Glomerular endothelial cell (primary cell): ENCODE results near the gene PPP5C. TPM values are rescaled to one million over a fixed set of nuclear protein-coding genes. Genes with fewer than 3 reads are reported as not detected.
"Not testable (repeated sequence)": the region's sequence is repeated elsewhere in the genome, so short reads cannot be mapped to it uniquely, and the experiment has no call there.

Experiments
- DNase-seq: peaks from one replicate; pipeline ENCODE4 v3.0.0-alpha.2; 2011; ENCODE audit warnings: low read depth, low spot score; ENCODE audit errors: extremely low read depth
- total RNA-seq: library from RNA; depleted of rRNA; stranded (reverse); fragments of >200 nt; gene quantifications from 2 replicates; pipeline ENCODE4 v1.2.3, GENCODE V29; 2015

PPP5C gene
- total RNA-seq, 1 donor from 2014 or later, result 118 TPM

- no peak for DNase-seq
Observed at GRCh38 chr19:46404753-46405468, 58.0 kb downstream of the PPP5C start.

- no peak for DNase-seq
Observed at GRCh38 chr19:46406976-46407375, 60.1 kb downstream of the PPP5C start.

DNA sequence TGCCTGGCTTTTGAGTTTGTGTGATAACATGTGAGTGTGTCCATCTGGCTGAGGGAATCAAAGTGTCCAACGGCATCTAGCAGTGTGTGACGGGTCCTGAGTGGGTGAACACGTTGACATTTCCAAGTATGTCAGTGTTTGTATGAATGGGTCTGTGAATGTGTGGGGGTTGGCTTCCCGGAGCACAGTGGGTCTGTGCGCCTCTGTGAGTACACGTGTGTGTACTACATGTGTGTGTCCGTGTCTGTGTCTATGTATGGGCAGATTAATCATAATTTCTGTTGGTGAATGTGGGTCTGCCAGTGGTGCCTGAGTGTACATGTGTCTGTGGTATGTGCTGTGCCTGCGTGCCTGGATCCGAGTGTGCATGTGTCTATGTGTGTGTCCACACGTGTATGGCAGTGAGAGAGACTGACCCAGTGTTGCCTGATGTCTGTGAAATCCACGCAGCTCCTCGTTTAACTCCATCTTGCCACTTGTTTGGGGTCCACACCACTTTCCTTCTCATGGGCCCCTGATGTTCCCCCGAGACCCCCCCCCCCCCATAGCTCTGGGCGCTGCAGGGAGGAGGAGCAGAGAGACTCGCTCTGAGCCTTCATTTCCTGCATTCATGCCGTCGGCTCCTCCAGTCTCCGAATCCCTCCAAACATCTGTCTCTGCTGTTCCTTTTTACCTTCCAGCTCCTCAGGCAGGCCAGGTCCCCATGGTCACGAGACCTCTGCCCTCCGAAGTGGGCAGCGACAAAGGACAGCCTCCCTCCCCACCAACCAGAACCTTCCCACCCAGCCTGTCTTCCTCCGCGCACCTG lies 61.2 kb downstream of the PPP5C start:
- no peak for DNase-seq

- DNase-seq, result no peak
Observed at GRCh38 chr19:46408664-46409039, 61.8 kb downstream of the PPP5C start.

- no peak for DNase-seq
Observed at GRCh38 chr19:46409191-46409590, 62.3 kb downstream of the PPP5C start.

DNA sequence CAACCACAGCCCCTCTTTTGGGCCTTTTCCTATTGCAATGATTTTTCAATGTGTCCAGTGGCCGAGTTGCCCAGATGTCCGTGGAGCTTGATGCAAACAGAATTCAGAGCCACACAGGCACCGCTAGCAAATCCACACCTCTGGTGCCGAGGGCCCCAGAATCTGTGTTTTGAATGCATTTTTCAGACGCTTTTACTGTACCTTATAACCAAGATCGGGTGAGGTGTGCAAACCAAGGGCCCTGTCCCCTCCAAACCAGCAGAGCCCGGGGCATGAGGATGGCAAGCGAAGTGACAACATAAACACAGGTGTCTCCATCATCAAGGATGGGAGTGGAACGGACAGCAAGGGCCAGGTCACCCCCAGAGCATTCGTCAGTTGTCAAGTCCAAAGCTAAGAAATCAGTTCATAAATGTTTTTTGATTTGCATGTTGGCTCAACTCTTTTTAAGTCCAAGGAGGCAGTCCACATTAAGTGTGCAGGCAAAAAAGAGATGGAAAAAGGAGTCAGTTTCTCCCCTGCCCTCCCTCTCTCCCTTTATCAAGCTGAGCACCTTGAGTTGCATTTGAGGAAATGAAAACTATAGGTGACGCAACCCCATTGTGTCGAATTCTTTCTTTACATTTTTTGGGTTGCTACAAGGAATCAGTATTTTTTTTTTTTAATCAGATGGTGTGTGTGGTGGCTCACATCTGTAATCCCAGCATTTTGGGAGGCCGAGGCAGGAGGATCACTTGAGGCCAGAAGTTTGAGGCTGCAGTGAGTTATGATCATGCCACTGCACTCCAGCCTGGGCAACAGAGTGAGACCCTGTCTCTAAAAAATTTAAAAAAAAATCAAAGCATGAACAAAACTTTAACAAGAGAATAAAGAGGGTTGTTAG lies 63.6 kb downstream of the PPP5C start:
- no peak for DNase-seq

DNA sequence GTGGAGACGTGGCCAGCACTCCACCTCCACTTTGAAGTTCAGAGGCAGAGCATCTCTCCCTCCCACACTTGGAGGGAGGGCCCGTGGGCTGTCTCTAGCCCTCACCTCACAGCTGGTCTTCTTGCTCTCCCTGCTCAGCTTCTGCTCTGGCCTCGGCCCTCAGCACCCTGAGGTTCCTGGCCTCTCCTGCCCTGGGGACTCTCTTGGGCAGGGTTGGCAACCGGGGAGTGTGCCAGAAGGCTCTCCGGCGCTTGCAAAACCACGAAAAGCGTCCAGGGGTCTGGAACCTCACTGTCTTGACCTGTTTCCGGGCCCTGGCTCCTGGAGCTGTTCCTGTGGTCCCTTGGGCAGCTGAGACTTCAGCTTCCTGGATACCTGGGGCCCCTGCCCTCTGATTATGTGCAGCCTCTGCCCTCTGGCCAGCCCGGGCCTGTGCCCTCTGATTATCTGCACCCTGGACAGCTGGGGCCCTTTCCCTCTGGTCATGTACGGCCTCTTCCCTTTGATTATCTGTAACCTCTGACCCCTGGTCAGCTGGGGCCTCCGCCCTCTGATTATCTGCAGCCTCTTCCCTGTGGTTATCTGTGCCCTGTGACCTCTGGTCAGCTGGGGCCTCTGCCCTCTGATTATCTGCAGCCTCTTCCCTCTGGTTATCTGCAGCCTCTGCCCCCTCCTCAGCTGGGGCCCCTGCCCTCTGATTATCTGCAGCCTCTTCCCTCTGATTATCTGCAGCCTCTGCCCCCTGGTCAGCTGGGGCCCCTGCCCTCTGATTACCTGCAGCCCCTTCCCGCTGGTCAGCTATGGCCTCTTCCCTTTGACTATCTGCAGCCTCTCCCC lies 64.4 kb downstream of the PPP5C start:
- no peak for DNase-seq

DNA sequence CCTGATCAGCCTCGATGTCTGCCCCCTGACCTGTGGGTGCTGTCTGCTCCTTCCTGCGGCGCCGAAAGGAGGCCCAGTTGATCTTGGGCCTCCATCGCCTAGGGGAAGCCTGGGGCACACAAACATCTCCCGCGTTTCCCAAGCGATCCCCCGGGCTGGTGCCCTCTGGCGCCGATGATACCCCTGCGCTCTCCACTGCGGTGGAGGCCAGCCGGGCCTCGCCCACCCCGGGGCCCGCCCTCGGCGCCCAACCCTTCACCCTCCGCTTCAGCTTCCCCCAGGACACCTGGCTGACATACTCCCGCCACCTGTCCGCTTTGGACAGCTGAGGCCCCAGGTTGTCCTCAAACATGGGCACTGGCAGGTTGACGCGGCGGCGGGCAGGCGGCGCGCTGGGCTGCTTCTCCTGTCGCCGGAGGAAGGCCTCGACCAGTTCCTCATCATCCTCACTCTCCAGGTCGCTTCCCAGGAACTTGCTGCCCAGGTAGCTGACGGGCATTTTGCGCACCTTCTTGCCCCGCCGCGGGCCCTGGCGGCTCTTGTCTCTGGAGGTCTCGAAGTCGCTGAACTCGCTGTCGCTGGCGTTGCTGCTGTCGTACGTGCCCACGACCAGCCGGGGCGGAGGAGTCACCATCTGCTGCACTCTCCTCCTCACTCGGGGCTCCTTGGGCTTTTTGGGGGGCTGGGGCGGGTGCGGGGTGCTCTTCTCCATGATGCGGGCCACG lies 65.2 kb downstream of the PPP5C start:
- DNase-seq, result no peak

DNA sequence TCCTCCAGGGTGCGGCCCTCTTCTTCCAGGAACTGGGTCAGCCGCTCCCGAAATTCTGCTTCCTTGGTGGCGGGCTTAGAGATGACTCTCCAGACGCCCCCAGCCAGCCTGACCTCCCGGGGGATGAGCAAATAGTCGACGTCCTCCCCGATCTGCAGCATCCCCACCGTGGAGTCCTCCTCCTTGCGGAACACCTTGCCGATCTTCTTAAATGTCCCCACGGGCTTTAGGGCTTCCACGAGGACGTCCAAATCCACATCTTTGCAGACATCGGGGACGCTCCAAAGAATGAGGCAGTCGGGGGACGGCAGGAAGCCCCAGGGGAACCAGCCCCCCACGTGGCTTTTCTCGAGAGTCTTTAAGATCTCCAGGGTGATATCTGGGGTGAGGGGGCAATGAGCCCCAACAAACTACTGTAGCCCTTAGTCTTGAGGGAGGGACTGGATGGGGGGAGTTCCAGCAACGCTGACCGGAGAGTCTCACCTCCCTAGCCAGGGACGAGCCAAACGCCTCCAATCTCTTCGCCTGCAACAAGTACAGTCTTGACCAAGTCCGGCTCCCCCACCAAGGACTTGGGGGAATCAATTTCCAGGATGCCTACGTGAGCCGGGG lies 65.9 kb downstream of the PPP5C start:
- DNase-seq, result no peak

- no peak for DNase-seq
Observed at GRCh38 chr19:46413262-46414031, 66.6 kb downstream of the PPP5C start, which contains the start of gene CCDC8. CCDC8 (minus strand) TSS chr19:46413564; CDS start chr19:46412810, 754 bp downstream.

- not testable (repeated sequence) for DNase-seq
Observed at GRCh38 chr19:46414899-46415298, 68.0 kb downstream of the PPP5C start.

DNA sequence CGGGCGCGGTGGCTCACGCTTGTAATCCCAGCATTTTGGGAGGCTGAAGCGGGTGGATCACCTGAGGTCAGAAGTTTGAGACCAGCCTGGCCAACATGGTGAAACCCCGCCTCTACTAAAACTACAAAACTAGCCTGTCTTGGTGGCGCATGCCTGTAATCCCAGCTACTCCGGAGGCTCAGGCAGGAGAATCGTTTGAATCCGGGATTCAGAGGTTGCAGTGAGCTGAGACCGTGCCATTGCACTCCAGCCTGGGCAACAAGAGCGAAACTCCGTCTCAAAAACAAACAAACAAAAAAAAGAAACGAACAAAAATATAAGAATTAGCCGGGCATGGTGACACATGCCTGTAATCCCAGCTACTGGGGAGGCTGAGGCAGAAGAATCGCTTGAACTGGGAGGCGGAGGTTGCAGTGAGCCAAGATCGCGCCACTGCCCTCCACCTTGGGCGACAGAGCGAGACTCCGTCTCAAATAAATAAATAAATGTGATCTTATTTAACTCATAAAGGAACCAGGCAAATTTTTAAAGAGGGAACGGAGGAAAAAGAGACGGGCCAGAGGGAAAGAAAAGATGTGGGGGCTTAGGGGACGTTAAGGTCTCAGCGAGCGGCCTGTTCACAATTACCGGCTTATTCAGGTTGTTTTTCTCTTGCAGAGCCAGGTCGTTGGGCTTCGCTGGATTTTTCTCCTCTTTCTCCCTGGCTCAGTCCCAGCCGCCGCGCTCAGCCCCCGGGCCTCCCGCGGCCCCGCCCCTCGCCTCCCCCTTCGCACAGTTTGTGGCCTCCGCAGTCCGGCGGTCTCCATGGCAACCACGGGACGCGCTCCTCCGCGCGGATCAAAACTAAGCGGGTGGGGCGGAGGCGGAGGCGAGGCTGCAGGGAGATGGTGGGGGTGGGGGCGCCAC lies 69.2 kb downstream of the PPP5C start:
- DNase-seq, result not testable (repeated sequence)

GRCh38 chr19:46420056-46420455 lies 73.2 kb downstream of the PPP5C start:
- DNase-seq, result no peak

GRCh38 chr19:46422344-46422743 lies 75.5 kb downstream of the PPP5C start:
- no peak for DNase-seq

DNA sequence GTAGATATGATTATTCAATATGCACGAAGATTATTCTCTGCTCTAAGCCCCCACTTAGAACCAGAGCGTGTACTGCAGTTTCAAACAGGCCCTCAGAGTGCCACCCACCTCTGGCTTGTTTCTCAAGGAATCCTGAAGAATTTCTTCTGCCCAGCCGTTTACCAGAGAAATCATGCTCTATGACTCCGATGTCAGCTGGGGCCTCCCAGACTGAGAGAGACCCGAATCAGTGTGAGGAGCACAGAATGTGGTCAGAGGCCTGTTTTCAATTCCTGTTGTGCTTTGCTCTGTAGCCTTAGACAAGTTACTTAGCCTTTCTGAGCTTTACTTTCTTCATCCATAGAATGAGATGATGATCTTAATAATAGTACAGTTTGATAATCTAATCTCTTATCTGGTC lies 76.3 kb downstream of the PPP5C start:
- DNase-seq, result no peak

DNA sequence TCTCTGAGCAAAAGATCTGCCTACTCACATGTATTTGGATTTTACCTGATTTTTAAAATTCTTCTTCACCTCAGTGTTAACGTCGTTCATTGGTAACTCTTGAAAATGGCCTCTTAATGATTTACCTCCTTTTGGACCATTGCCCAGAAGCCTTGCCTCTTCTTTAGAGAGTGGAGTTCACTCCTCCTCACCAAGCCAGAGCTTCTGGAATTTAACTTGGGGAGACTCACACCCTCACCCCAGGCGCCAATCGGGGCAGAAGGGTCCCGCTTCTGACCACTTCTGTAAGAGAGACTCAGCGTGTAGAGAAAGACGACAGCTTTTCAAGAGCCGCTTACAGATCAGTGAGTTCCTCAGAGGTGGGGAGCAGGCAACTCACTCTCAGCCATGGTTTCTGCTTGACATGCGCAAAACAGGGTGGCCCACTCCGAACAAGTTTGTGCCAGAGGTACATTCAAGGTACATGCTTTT lies 79.2 kb downstream of the PPP5C start:
- DNase-seq, result no peak

DNA sequence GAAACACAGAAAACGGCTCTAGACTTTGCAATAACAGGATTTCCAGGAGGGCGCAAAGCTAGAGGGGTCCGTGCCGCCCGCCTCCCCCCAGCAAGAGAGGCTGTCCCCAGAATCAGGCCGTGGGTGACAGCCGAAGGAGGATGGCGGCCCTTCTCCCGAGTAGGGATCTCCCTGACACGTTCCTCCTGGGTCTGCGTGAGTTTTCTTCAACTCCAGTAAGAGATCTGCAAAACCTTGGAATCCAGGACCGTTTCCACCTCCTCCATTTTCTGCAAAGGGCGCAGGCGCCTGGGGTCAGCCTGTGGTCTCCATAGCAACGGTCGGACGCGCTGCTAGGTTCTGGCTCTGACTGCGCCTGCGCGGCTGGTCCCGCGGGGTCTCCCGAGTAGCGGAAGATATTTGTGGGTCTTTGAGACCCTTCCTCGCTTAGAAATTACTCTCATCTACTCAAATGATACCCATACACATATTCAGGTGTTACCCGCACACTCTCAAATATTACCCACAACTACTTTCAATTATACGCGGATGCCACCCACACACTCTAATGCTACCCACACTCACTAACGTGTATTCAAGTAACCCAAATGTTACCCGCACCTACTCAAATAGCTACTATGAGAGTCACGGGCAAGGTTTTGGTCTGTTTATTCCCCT lies 79.7 kb downstream of the PPP5C start:
- no peak for DNase-seq
